GM12874 (cell line): ENCODE results near the gene ZNF599.

Source experiments
- CTCF ChIP-seq: IDR thresholded peaks from 2 replicates; pipeline ENCODE4 v1.5.1; 2011; ENCODE audit warnings: low read depth, mild to moderate bottlenecking, control low read depth, low read length, moderate library complexity; ENCODE audit not compliant: insufficient read depth

Gene ZNF599

GRCh38 chr19:34774857-34775256, 1.8 kb upstream of the ZNF599 start:
- TF ChIP-seq CTCF = no peak

GRCh38 chr19:34773555-34773864, 495 bp upstream of the ZNF599 start:
- no peak for TF ChIP-seq CTCF

GRCh38 chr19:34767951-34768350, 5.1 kb downstream of the ZNF599 start:
- no peak for TF ChIP-seq CTCF

- TF ChIP-seq CTCF = no peak
These were observed 6.6 kb downstream of the ZNF599 start for GRCh38 chr19:34766386-34766785.

GRCh38 chr19:34759218-34759917, 13.6 kb downstream of the ZNF599 start:
- no peak for TF ChIP-seq CTCF

GRCh38 chr19:34757441-34757840, 15.6 kb downstream of the ZNF599 start:
- TF ChIP-seq CTCF = no peak

GRCh38 chr19:34744896-34745690, 27.9 kb downstream of the ZNF599 start:
- TF ChIP-seq CTCF = no peak
